GM18519 (cell line): Measurements from ENCODE around the gene CLDN11.

Experiments used
- ATAC-seq: cut with Tn5 transposase; IDR thresholded peaks from one replicate; pipeline ENCODE4 v1.9.1; 2021; ENCODE audit warnings: mild to moderate bottlenecking, moderate library complexity; ENCODE audit not compliant: unreplicated experiment, low FRiP score

The CLDN11 gene

GRCh38 chr3:170467571-170468147, 49.0 kb downstream of the CLDN11 start:
- ATAC-seq: no peak

DNA sequence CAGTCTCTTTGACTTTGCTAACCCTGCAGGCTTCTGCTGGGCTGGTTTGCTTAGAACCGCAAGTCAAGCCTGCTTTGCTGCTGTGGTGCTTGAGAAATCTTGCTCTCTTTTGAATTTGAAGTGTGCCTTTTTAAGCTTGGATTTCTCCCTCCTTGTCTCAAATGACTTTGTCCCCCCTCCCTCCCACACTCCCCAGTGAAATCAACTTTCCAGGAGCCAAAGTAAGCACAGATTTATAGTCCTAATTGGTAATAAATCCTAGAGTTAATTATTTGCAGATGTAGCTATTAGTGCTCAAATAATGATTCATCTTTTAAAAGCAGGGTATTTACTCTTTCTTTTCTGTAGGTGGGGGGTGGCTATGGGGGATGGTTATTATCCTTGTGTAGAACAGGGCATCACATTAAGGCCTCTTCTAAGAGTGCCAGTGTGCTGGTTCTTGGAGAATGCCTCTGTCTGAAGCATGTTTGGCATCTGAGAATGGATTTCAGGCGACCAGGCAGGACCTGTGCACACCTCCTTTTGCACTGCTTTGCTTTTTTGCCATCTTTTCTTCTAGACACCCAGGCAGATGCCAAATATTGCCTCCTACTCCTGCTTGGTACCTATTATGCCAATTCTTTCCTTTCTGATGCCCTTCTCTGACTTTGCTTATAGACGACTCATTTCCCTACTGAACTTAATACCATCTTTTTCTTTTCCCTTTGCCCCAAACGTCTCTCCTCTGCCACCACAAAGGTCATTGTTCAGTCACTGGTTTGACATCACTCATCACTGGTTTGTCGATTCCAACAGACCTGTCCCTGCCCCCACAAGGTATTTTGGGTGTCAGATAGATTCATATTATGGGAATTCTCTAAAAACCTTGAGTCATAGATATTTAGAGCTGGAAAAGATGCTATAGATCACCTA, 50.7 kb downstream of the CLDN11 start:
- ATAC-seq: no peak

DNA sequence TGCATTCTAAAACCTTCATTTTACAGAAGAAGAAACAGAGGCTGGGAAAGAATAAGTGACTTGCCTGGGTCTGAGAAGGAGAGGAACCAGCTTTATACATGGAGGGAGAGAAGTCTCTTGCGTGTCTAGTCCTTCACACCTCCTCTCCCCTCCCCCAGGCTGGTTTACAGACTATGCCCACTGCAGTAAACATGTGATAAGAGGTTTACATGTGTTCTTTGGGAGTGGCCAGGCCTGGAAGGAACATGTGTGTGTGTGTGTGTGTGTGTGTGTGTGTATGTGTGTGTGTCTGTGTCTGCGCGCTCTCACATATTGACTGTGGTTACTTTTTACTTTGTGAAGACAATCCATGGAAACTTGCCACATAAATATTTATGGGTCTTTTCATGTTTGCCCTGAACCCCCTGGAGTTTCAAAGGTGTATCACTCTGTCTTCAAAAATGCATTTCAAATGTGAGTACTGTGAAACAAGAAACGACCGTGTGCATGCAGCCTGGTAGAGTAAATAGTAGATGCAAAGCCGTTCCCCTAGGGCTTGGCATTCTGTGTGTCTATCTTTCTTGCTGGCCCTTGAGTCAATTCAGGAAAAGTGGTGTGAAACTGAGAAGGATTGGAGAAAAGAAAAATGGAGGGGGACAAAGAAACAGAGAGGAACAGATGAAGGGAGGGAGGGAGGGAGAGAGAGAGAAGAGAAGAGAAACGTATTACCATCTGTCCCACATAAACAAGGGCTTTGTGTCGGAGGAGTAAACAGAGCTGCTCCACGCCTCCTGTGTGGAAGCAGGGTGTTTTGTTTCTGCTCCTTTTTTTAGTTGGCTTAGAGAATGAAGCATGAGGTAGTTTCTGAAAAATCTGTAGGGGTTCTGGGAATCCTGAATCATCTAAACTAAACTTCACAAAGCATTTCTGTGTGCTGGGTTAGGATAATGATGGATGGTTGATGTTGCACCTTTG, 51.7 kb downstream of the CLDN11 start:
- no peak for ATAC-seq

- ATAC-seq: no peak
Measured at GRCh38 chr3:170471149-170471548, 52.5 kb downstream of the CLDN11 start.

- ATAC-seq: no peak
Measured at GRCh38 chr3:170473358-170473757, 54.7 kb downstream of the CLDN11 start.

DNA sequence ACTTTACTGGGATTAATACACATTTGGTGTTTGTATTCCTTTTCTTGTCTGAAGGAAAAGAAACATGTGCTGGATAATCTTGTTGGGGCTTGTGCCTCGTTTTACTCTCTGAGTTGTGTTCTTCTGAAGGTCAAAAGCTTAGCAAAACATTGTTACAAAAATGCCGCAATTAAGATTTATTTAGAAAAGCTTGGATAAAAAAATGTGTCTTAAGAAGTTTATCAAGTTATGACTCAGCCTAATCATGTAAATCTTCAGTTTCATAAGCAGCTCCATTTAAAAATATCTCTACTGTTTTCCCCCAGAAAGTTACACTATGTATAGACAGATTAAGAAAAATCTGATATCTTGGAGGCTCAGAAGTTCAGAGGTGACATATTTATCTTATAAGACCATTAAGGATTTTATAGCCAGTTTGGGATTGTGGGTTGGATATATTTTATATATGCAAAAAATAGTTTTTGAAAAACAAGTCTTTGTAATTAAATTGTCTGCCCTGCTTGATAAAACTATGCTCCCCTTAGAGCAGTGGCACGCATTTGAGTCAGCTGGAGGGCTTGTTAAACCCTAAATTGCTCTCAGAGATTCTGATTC, 56.5 kb downstream of the CLDN11 start:
- no peak for ATAC-seq

- ATAC-seq: no peak
Measured at GRCh38 chr3:170476291-170476690, 57.6 kb downstream of the CLDN11 start.

DNA sequence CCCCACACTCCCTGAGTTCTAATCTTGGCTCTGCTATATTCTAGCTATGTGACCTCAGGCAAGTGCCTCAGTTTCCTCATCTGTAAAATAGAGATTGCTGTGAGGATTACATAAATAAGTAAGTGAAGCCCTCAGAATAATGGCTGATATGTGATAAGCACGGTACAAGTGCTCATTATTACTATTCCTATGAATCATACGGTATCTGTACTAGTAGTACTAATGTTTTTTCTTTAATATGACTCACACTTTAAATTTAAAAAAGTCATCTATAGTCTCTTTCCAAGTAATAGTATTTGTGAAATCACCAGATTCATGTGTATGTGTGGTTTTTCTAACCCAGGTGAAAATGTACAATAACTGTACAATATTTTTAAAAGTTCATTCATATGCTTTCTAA, 58.7 kb downstream of the CLDN11 start:
- ATAC-seq: no peak

GRCh38 chr3:170480111-170480510, 61.4 kb downstream of the CLDN11 start:
- ATAC-seq: no peak

GRCh38 chr3:170482199-170482598, 63.5 kb downstream of the CLDN11 start:
- no peak for ATAC-seq

GRCh38 chr3:170483485-170484262, 65.0 kb downstream of the CLDN11 start:
- no peak for ATAC-seq
